WERI-Rb-1 (cell line): ENCODE results near the gene CDO1.

Experiments used
- DNase-seq: peaks from one replicate; pipeline ENCODE4 v3.0.0-alpha.2; 2020
- H3K27ac ChIP-seq: fragments of 250-450 bp; sonication (Bioruptor Pico); 2 replicates; pipeline ENCODE4 v1.5.1; 2020; ENCODE audit warnings: mild to moderate bottlenecking, moderate library complexity
- H3K27me3 ChIP-seq: fragments of 250-450 bp; sonication (Bioruptor Pico); 2 replicates; pipeline ENCODE4 v1.5.1; 2021; ENCODE audit warnings: mild to moderate bottlenecking, low read depth, moderate library complexity; ENCODE audit not compliant: insufficient read depth, severe bottlenecking
- H3K36me3 ChIP-seq: fragments of 250-450 bp; sonication (Bioruptor Pico); 2 replicates; pipeline ENCODE4 v1.5.1; 2020; ENCODE audit warnings: mild to moderate bottlenecking, moderate library complexity
- H3K4me3 ChIP-seq: 2 replicates; pipeline ENCODE4 v1.5.1; 2011; ENCODE audit warnings: low read depth, mild to moderate bottlenecking, control low read depth, low read length
- H3K9me3 ChIP-seq: fragments of 250-450 bp; sonication (Bioruptor Pico); 2 replicates; pipeline ENCODE4 v1.5.1; 2021; ENCODE audit warnings: mild to moderate bottlenecking, moderate library complexity; ENCODE audit not compliant: severe bottlenecking
- CTCF ChIP-seq: IDR thresholded peaks from 2 replicates; pipeline ENCODE4 v1.5.1; 2011; ENCODE audit warnings: low read depth, mild to moderate bottlenecking, control low read depth, inconsistent platforms, low read length

The CDO1 gene

GRCh38 chr5:115855959-115856358 is 39.5 kb upstream of the CDO1 start:
- no peak overlapping the region for H3K4me3 ChIP-seq
- no peak for DNase-seq
- no peaks in the 10 kb centered on the region for H3K9me3 ChIP-seq
- no peak overlapping the region for H3K27ac ChIP-seq
- no peaks in the 10 kb centered on the region for H3K36me3 ChIP-seq
- no peaks in the 10 kb centered on the region for H3K27me3 ChIP-seq
- no peak for TF ChIP-seq CTCF

- no peak overlapping the region for H3K27ac ChIP-seq
- no peaks in the 10 kb centered on the region for H3K27me3 ChIP-seq
- H3K9me3 ChIP-seq: no peaks in the 10 kb centered on the region
- DNase-seq: no peak
- H3K4me3 ChIP-seq: no peak overlapping the region
- TF ChIP-seq CTCF: no peak
- H3K36me3 ChIP-seq: no peaks in the 10 kb centered on the region
These were observed 37.7 kb upstream of the CDO1 start for GRCh38 chr5:115854139-115854538.

- Histone ChIP-seq H3K4me3 (no peak overlapping the region), H3K27ac (no peak overlapping the region), H3K9me3 (no peaks in the 10 kb centered on the region), H3K36me3 (no peaks in the 10 kb centered on the region), H3K27me3 (no peaks in the 10 kb centered on the region)
- DNase-seq: no peak
- TF ChIP-seq CTCF: no peak
These were observed 34.4 kb upstream of the CDO1 start for GRCh38 chr5:115850744-115851416.

GRCh38 chr5:115849258-115849798 is 32.9 kb upstream of the CDO1 start:
- H3K27me3 ChIP-seq: no peaks in the 10 kb centered on the region
- H3K9me3 ChIP-seq: no peaks in the 10 kb centered on the region
- no peak for TF ChIP-seq CTCF
- no peak for DNase-seq
- no peaks in the 10 kb centered on the region for H3K36me3 ChIP-seq
- H3K4me3 ChIP-seq: no peak overlapping the region
- no peak overlapping the region for H3K27ac ChIP-seq

- H3K27me3 ChIP-seq: no peaks in the 10 kb centered on the region
- DNase-seq: no peak
- no peak overlapping the region for H3K4me3 ChIP-seq
- TF ChIP-seq CTCF: no peak
- H3K9me3 ChIP-seq: no peaks in the 10 kb centered on the region
- no peak overlapping the region for H3K27ac ChIP-seq
- H3K36me3 ChIP-seq: no peaks in the 10 kb centered on the region
These were observed 30.8 kb upstream of the CDO1 start for GRCh38 chr5:115847290-115847689.
